ENCODE measurements around the gene SLC12A7.

DNA sequence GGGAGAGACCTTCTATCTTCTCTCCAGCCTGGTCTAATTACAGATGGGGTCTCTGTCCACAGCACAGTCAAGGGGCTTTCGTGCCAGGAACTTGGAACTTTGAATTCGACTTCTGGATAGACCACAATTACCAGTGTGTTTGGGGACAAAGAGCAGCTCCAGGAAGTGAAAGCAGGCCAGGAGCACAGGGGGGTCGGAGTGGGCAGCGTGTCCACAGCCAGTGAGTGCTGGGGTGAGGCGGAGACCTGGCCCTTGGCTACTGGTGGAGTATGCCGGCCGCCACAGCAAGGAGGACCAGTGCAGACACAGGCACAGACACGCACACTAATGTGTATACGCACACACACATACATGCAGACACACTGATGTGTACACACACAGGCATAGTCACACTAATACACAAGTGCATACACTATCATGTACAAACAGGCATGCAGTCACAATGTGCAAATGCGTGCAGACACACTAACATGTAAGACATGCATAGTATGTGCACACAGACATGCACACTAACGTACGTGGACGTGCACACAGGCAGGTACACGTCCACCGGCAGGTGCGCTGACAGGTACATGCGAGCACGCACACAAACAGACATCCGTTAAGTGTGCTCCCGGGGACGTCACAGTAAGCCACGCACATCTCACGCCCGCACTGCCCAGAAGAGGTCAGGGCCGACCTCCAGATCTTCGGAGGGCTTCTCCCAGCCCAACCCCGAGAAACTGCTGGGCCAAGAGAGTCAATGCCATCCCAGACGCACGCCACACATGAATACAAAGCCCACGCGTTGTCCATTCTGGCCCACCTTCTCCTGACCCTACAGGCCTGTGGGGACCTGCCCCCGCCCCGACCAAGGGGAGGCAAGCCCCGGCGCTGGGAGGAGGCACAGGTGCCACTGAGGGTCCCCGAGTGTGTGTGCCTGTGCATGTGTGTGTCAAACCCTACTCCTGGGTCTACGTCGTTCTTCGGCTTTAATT, 56.8 kb downstream of the SLC12A7 start:
- TF ChIP-seq, protein P1, sequence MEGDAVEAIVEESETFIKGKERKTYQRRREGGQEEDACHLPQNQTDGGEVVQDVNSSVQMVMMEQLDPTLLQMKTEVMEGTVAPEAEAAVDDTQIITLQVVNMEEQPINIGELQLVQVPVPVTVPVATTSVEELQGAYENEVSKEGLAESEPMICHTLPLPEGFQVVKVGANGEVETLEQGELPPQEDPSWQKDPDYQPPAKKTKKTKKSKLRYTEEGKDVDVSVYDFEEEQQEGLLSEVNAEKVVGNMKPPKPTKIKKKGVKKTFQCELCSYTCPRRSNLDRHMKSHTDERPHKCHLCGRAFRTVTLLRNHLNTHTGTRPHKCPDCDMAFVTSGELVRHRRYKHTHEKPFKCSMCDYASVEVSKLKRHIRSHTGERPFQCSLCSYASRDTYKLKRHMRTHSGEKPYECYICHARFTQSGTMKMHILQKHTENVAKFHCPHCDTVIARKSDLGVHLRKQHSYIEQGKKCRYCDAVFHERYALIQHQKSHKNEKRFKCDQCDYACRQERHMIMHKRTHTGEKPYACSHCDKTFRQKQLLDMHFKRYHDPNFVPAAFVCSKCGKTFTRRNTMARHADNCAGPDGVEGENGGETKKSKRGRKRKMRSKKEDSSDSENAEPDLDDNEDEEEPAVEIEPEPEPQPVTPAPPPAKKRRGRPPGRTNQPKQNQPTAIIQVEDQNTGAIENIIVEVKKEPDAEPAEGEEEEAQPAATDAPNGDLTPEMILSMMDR (IDR thresholded peaks at IDR 0.05) = no peak
- TF ChIP-seq POLR2A (IDR thresholded peaks at IDR 0.05) = no peak
